Mammary epithelial cell (primary cell): ENCODE results near the gene EPHA6.

Experiments used
- CTCF ChIP-seq, 2 donors: IDR thresholded peaks in 1 of 2; conservative IDR thresholded peaks in 1 of 2; 2 replicates each; pipeline ENCODE4 v1.5.1; 2011 to 2012; ENCODE audit warnings: inconsistent platforms in 2 of 2, low read length in 2 of 2, mild to moderate bottlenecking in 2 of 2, control low read depth in 1 of 2, low read depth in 1 of 2; ENCODE audit not compliant: insufficient read depth in 1 of 2; ENCODE audit errors: extremely low read depth in 1 of 2
- EZH2 ChIP-seq: IDR thresholded peaks from 2 replicates; pipeline ENCODE4 v1.6.1; 2012; ENCODE audit warnings: low read length, inconsistent platforms, borderline replicate concordance

- TF ChIP-seq CTCF (conservative IDR thresholded peaks at IDR 0.05 in 1 of 2, IDR thresholded peaks at IDR 0.05 in 1 of 2; ENCODE audit: extremely low read depth in 1 of 2, insufficient read depth in 1 of 2, low read depth in 1 of 2, low read length in 2 of 2) (no peak), EZH2 (no peak)
Observed at GRCh38 chr3:96986241-96986640, 171.8 kb downstream of the EPHA6 start.
